Stimulated activated CD8-positive, alpha-beta memory T cell treated with anti-CD3 and anti-CD28 coated beads, Interleukin-12 subunit alpha, Interleukin-12 subunit beta, amount 100 ng/mL, for 24 hours (primary cell): ENCODE data around the gene MGMT.

Source experiments
- DNase-seq: peaks from one replicate; pipeline ENCODE4 v3.0.0-alpha.2; 2020; ENCODE audit errors: extremely low read depth

MGMT gene

GRCh38 chr10:129655007-129655678, 188.1 kb downstream of the MGMT start:
- no peak for DNase-seq

- no peak for DNase-seq
Measured at GRCh38 chr10:129655679-129656031, 188.6 kb downstream of the MGMT start.

- DNase-seq, result no peak
Measured at GRCh38 chr10:129656642-129657041, 189.6 kb downstream of the MGMT start.

- no peak for DNase-seq
Measured at GRCh38 chr10:129657297-129658017, 190.4 kb downstream of the MGMT start.

GRCh38 chr10:129658376-129659072, 191.5 kb downstream of the MGMT start:
- DNase-seq, result no peak

GRCh38 chr10:129659508-129660268, 192.6 kb downstream of the MGMT start:
- no peak for DNase-seq

- DNase-seq, result no peak
Measured at GRCh38 chr10:129660569-129660968, 193.5 kb downstream of the MGMT start.

- DNase-seq, result no peak
Measured at GRCh38 chr10:129662426-129662825, 195.4 kb downstream of the MGMT start.

- DNase-seq, result no peak
Measured at GRCh38 chr10:129670124-129670523, 203.1 kb downstream of the MGMT start.

- DNase-seq, result no peak
Measured at GRCh38 chr10:129673292-129673691, 206.3 kb downstream of the MGMT start.

- DNase-seq, result no peak
Measured at GRCh38 chr10:129675027-129675769, 208.2 kb downstream of the MGMT start.

GRCh38 chr10:129676014-129676413, 209.0 kb downstream of the MGMT start:
- no peak for DNase-seq

- DNase-seq, result no peak
Measured at GRCh38 chr10:129677377-129677927, 210.4 kb downstream of the MGMT start.

GRCh38 chr10:129678186-129678585, 211.1 kb downstream of the MGMT start:
- no peak for DNase-seq

- no peak for DNase-seq
Measured at GRCh38 chr10:129679207-129679606, 212.2 kb downstream of the MGMT start.

- DNase-seq, result no peak
Measured at GRCh38 chr10:129680661-129681344, 213.8 kb downstream of the MGMT start.

GRCh38 chr10:129681856-129682255, 214.8 kb downstream of the MGMT start:
- no peak for DNase-seq

- no peak for DNase-seq
Measured at GRCh38 chr10:129683519-129683918, 216.5 kb downstream of the MGMT start.

- DNase-seq, result no peak
Measured at GRCh38 chr10:129683920-129684319, 216.9 kb downstream of the MGMT start.

GRCh38 chr10:129685271-129685670, 218.2 kb downstream of the MGMT start:
- no peak for DNase-seq

- no peak for DNase-seq
Measured at GRCh38 chr10:129689671-129690071, 222.6 kb downstream of the MGMT start.
